ENCODE measurements around the gene KY. TPM values are rescaled to one million over a fixed set of nuclear protein-coding genes. Genes with fewer than 3 reads are reported as not detected.

KY gene
- total and polyA plus RNA-seq, 2 of the 8 experiments (the other 6 are each of a cell fraction or from before 2014, with no cell fraction given): not detected

DNA sequence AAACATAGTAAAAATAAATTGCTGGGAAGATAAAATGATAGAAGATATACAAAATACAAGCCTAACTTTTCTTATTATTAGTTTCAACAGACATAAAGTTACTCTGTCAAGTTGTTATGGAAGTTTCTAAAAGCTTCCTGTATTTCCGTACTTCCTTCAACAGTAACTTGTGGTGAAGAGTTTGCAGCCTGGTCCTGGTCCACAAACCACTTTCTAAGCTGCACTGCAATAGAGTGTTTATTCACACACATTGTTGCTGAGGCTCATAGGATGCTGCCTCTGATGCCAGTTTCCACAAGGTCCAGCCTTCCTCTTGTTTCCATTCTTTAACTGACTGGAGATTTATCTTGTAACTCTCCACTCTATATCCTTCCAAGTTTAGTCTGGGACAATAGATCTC, 39.4 kb upstream of the KY start (continued):
- TF ChIP-seq, protein P1, sequence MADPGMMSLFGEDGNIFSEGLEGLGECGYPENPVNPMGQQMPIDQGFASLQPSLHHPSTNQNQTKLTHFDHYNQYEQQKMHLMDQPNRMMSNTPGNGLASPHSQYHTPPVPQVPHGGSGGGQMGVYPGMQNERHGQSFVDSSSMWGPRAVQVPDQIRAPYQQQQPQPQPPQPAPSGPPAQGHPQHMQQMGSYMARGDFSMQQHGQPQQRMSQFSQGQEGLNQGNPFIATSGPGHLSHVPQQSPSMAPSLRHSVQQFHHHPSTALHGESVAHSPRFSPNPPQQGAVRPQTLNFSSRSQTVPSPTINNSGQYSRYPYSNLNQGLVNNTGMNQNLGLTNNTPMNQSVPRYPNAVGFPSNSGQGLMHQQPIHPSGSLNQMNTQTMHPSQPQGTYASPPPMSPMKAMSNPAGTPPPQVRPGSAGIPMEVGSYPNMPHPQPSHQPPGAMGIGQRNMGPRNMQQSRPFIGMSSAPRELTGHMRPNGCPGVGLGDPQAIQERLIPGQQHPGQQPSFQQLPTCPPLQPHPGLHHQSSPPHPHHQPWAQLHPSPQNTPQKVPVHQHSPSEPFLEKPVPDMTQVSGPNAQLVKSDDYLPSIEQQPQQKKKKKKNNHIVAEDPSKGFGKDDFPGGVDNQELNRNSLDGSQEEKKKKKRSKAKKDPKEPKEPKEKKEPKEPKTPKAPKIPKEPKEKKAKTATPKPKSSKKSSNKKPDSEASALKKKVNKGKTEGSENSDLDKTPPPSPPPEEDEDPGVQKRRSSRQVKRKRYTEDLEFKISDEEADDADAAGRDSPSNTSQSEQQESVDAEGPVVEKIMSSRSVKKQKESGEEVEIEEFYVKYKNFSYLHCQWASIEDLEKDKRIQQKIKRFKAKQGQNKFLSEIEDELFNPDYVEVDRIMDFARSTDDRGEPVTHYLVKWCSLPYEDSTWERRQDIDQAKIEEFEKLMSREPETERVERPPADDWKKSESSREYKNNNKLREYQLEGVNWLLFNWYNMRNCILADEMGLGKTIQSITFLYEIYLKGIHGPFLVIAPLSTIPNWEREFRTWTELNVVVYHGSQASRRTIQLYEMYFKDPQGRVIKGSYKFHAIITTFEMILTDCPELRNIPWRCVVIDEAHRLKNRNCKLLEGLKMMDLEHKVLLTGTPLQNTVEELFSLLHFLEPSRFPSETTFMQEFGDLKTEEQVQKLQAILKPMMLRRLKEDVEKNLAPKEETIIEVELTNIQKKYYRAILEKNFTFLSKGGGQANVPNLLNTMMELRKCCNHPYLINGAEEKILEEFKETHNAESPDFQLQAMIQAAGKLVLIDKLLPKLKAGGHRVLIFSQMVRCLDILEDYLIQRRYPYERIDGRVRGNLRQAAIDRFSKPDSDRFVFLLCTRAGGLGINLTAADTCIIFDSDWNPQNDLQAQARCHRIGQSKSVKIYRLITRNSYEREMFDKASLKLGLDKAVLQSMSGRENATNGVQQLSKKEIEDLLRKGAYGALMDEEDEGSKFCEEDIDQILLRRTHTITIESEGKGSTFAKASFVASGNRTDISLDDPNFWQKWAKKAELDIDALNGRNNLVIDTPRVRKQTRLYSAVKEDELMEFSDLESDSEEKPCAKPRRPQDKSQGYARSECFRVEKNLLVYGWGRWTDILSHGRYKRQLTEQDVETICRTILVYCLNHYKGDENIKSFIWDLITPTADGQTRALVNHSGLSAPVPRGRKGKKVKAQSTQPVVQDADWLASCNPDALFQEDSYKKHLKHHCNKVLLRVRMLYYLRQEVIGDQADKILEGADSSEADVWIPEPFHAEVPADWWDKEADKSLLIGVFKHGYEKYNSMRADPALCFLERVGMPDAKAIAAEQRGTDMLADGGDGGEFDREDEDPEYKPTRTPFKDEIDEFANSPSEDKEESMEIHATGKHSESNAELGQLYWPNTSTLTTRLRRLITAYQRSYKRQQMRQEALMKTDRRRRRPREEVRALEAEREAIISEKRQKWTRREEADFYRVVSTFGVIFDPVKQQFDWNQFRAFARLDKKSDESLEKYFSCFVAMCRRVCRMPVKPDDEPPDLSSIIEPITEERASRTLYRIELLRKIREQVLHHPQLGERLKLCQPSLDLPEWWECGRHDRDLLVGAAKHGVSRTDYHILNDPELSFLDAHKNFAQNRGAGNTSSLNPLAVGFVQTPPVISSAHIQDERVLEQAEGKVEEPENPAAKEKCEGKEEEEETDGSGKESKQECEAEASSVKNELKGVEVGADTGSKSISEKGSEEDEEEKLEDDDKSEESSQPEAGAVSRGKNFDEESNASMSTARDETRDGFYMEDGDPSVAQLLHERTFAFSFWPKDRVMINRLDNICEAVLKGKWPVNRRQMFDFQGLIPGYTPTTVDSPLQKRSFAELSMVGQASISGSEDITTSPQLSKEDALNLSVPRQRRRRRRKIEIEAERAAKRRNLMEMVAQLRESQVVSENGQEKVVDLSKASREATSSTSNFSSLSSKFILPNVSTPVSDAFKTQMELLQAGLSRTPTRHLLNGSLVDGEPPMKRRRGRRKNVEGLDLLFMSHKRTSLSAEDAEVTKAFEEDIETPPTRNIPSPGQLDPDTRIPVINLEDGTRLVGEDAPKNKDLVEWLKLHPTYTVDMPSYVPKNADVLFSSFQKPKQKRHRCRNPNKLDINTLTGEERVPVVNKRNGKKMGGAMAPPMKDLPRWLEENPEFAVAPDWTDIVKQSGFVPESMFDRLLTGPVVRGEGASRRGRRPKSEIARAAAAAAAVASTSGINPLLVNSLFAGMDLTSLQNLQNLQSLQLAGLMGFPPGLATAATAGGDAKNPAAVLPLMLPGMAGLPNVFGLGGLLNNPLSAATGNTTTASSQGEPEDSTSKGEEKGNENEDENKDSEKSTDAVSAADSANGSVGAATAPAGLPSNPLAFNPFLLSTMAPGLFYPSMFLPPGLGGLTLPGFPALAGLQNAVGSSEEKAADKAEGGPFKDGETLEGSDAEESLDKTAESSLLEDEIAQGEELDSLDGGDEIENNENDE (IDR thresholded peaks at IDR 0.05; ENCODE audit: insufficient replicate concordance, low read length): no peak
- TF ChIP-seq NANOG (IDR thresholded peaks at IDR 0.05; ENCODE audit: insufficient read depth, low read depth, low read length, poor library complexity, severe bottlenecking): no peak
- no peak for TF ChIP-seq MAFK (IDR thresholded peaks at IDR 0.05; ENCODE audit: low read depth, low read length)
- TF ChIP-seq CEBPB (IDR thresholded peaks at IDR 0.05; ENCODE audit: low read depth, low read length): no peak

All from H1 (cell line).